HepG2 (cell line): ENCODE measurements around the gene ACOT8. TPM values are rescaled to one million over a fixed set of nuclear protein-coding genes. Genes with fewer than 3 reads are reported as not detected.

Source experiments
- CENPT ChIP-seq: sonication (generic); formaldehyde crosslinking; IDR thresholded peaks from 2 replicates; pipeline ENCODE4 v1.8.0; 2022; ENCODE audit warnings: low read depth, mild to moderate bottlenecking, moderate library complexity, missing genetic modification reagents
- DPF2 ChIP-seq: sonication (generic); formaldehyde crosslinking; IDR thresholded peaks from 2 replicates; pipeline ENCODE4 v1.4.0; 2020; ENCODE audit warnings: mild to moderate bottlenecking, low read depth, missing genetic modification reagents, borderline replicate concordance
- GABPB1 ChIP-seq: IDR thresholded peaks from 2 replicates; pipeline ENCODE4 v1.6.1; 2016; ENCODE audit warnings: mild to moderate bottlenecking, missing genetic modification reagents, moderate library complexity, missing compliant biosample characterization
- MED1 ChIP-seq: sonication (generic); formaldehyde crosslinking; IDR thresholded peaks from 2 replicates; pipeline ENCODE4 v1.4.0; 2020; ENCODE audit warnings: missing genetic modification reagents
- PCBP1 ChIP-seq: fragments of 200-400 bp; formaldehyde crosslinking; IDR thresholded peaks from 2 replicates; pipeline ENCODE4 v1.6.1; 2017; ENCODE audit warnings: mild to moderate bottlenecking, low read depth, low read length, borderline replicate concordance
- PTBP1 ChIP-seq: fragments of 200-400 bp; formaldehyde crosslinking; IDR thresholded peaks from 2 replicates; pipeline ENCODE4 v1.6.1; 2018; ENCODE audit warnings: low read length, low read depth; ENCODE audit not compliant: poor library complexity, severe bottlenecking
- SKI ChIP-seq: fragments of 450-650 bp; IDR thresholded peaks from one replicate; pipeline ENCODE4 v1.6.1; 2018; ENCODE audit warnings: mild to moderate bottlenecking; ENCODE audit not compliant: partially characterized antibody
- SPEN ChIP-seq: sonication (generic); formaldehyde crosslinking; IDR thresholded peaks from 2 replicates; pipeline ENCODE4 v1.5.1; 2020; ENCODE audit warnings: low read depth, mild to moderate bottlenecking, missing genetic modification reagents
- ZBTB20 ChIP-seq: sonication (generic); formaldehyde crosslinking; IDR thresholded peaks from 2 replicates; pipeline ENCODE4 v1.8.1; 2023; ENCODE audit warnings: missing genetic modification reagents, low read depth, mild to moderate bottlenecking, borderline replicate concordance
- ZFP90 ChIP-seq: sonication (generic); formaldehyde crosslinking; IDR thresholded peaks from 2 replicates; pipeline ENCODE4 v1.8.0; 2022; ENCODE audit warnings: missing genetic modification reagents, mild to moderate bottlenecking, inconsistent platforms, borderline replicate concordance
- ZNF234 ChIP-seq: sonication (generic); formaldehyde crosslinking; conservative IDR thresholded peaks from 2 replicates; pipeline ENCODE4 v1.5.1; 2020; ENCODE audit warnings: mild to moderate bottlenecking, missing genetic modification reagents
- ZNF382 ChIP-seq: sonication (generic); formaldehyde crosslinking; IDR thresholded peaks from 2 replicates; pipeline ENCODE4 v1.5.0; 2020; ENCODE audit warnings: missing genetic modification reagents, mild to moderate bottlenecking, borderline replicate concordance
- ZNF577 ChIP-seq: sonication (generic); formaldehyde crosslinking; IDR thresholded peaks from 2 replicates; pipeline ENCODE4 v1.4.0; 2020; ENCODE audit warnings: mild to moderate bottlenecking, low read depth, missing genetic modification reagents, borderline replicate concordance
- polyA plus RNA-seq, 8 experiments: library from polyadenylated mRNA; depleted of rRNA in 3 of 8; stranded (reverse) in 7 of 8; unstranded in 1 of 8; fragments of >200 nt; fragmentation: Illumina TruSeq in 4 of 8; extraction: Trizol in 4 of 8; gene quantifications; 2 replicates each; pipeline versions ENCODE4 v1.2.1 to v1.2.3, GENCODE V29; 2011 to 2016; ENCODE audit warnings: low read depth in 4 of 8, missing spikeins in 1 of 8, mixed read lengths in 1 of 8; ENCODE audit not compliant: insufficient read depth in 1 of 8
- total RNA-seq, 5 experiments: library from RNA; depleted of rRNA; stranded (reverse); fragments of >200 nt; fragmentation: Illumina TruSeq; extraction: Trizol; gene quantifications; 2 replicates each; pipeline ENCODE4 v1.2.3, GENCODE V29; 2016; ENCODE audit warnings: low read depth in 1 of 5
- TF ChIP-seq, protein P1 (sequence below): sonication (generic); formaldehyde crosslinking; IDR thresholded peaks from 2 replicates; pipeline ENCODE4 v1.4.0; 2020; ENCODE audit warnings: low read depth, missing genetic modification reagents
- TF ChIP-seq, protein P2 (sequence below): sonication (generic); formaldehyde crosslinking; IDR thresholded peaks from 2 replicates; pipeline ENCODE4 v1.8.1; 2022; ENCODE audit warnings: mild to moderate bottlenecking, missing genetic modification reagents
- TF ChIP-seq, protein P3 (sequence below): sonication (generic); formaldehyde crosslinking; IDR thresholded peaks from 2 replicates; pipeline ENCODE4 v1.8.0; 2022; ENCODE audit warnings: mild to moderate bottlenecking, missing genetic modification reagents, moderate library complexity
- TF ChIP-seq, protein P4 (sequence below): fragments of 450-650 bp; IDR thresholded peaks from 2 replicates; pipeline ENCODE4 v1.6.1; 2017; ENCODE audit warnings: mild to moderate bottlenecking
- TF ChIP-seq, protein P5 (sequence below): sonication (generic); formaldehyde crosslinking; IDR thresholded peaks from 2 replicates; pipeline ENCODE4 v1.8.0; 2022; ENCODE audit warnings: mild to moderate bottlenecking, missing genetic modification reagents, borderline replicate concordance

The ACOT8 gene
- total and polyA plus RNA-seq, 2 of the 13 experiments (the other 11 are each of a cell fraction or from before 2014, with no cell fraction given): 31.4 to 45.5 TPM

DNA sequence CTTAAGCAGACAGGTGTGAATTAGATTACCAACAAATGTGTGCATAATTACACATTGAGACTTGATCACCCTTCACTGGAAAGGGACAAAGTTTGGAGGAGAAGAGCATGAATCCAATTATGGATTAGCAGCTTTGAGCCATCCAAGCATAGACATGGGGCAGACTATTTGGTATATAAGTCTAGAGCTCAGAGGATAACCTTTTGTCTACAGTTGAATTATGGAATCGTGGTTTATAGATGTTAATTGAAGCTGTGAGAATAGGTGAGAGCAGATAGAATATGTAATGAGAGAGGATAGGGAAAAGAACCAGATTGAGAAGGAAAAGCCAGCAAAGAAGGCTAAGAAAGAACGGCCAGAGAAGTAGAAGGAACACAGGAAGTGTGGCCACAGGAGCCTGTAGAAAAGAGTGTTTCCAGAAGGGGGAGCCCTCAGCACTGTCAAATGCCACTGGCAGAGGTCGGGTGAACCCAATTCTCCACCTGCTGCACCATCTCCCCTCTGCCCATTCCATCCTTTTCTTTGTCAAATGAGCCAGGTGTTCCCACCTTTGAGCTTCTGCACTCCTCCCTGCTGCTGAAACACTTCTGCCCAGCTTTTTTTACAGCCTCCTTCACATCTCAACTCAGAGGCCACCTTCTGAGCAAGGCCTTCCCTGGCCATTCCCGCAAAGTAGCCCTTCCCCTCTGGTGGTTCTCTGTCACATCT is 58.1 kb downstream of the ACOT8 start (continued):
- TF ChIP-seq, protein P1, sequence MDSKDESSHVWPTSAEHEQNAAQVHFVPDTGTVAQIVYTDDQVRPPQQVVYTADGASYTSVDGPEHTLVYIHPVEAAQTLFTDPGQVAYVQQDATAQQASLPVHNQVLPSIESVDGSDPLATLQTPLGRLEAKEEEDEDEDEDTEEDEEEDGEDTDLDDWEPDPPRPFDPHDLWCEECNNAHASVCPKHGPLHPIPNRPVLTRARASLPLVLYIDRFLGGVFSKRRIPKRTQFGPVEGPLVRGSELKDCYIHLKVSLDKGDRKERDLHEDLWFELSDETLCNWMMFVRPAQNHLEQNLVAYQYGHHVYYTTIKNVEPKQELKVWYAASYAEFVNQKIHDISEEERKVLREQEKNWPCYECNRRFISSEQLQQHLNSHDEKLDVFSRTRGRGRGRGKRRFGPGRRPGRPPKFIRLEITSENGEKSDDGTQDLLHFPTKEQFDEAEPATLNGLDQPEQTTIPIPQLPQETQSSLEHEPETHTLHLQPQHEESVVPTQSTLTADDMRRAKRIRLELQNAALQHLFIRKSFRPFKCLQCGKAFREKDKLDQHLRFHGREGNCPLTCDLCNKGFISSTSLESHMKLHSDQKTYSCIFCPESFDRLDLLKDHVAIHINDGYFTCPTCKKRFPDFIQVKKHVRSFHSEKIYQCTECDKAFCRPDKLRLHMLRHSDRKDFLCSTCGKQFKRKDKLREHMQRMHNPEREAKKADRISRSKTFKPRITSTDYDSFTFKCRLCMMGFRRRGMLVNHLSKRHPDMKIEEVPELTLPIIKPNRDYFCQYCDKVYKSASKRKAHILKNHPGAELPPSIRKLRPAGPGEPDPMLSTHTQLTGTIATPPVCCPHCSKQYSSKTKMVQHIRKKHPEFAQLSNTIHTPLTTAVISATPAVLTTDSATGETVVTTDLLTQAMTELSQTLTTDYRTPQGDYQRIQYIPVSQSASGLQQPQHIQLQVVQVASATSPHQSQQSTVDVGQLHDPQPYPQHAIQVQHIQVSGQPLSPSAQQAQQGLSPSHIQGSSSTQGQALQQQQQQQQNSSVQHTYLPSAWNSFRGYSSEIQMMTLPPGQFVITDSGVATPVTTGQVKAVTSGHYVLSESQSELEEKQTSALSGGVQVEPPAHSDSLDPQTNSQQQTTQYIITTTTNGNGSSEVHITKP: no peak
- TF ChIP-seq ZNF577 (CRISPR knock-in tag): 0 out of 2 replicates have a peak, but pooled peaks have one; percentile 59
- peak; percentile 54 for TF ChIP-seq MED1 (CRISPR knock-in tag)
- TF ChIP-seq PTBP1: no peak
- no peak for TF ChIP-seq ZNF234
- TF ChIP-seq, protein P2, sequence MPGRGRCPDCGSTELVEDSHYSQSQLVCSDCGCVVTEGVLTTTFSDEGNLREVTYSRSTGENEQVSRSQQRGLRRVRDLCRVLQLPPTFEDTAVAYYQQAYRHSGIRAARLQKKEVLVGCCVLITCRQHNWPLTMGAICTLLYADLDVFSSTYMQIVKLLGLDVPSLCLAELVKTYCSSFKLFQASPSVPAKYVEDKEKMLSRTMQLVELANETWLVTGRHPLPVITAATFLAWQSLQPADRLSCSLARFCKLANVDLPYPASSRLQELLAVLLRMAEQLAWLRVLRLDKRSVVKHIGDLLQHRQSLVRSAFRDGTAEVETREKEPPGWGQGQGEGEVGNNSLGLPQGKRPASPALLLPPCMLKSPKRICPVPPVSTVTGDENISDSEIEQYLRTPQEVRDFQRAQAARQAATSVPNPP (CRISPR knock-in tag): no peak
- no peak for TF ChIP-seq ZBTB20 (CRISPR knock-in tag)
- TF ChIP-seq ZFP90 (CRISPR knock-in tag): no peak
- TF ChIP-seq, protein P3, sequence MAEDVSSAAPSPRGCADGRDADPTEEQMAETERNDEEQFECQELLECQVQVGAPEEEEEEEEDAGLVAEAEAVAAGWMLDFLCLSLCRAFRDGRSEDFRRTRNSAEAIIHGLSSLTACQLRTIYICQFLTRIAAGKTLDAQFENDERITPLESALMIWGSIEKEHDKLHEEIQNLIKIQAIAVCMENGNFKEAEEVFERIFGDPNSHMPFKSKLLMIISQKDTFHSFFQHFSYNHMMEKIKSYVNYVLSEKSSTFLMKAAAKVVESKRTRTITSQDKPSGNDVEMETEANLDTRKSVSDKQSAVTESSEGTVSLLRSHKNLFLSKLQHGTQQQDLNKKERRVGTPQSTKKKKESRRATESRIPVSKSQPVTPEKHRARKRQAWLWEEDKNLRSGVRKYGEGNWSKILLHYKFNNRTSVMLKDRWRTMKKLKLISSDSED: no peak
- TF ChIP-seq CENPT (CRISPR knock-in tag): no peak
- TF ChIP-seq GABPB1 (CRISPR knock-in tag): no peak; the same call in 1 of the 2 replicates
- TF ChIP-seq DPF2 (CRISPR knock-in tag): no peak
- TF ChIP-seq, protein P4, sequence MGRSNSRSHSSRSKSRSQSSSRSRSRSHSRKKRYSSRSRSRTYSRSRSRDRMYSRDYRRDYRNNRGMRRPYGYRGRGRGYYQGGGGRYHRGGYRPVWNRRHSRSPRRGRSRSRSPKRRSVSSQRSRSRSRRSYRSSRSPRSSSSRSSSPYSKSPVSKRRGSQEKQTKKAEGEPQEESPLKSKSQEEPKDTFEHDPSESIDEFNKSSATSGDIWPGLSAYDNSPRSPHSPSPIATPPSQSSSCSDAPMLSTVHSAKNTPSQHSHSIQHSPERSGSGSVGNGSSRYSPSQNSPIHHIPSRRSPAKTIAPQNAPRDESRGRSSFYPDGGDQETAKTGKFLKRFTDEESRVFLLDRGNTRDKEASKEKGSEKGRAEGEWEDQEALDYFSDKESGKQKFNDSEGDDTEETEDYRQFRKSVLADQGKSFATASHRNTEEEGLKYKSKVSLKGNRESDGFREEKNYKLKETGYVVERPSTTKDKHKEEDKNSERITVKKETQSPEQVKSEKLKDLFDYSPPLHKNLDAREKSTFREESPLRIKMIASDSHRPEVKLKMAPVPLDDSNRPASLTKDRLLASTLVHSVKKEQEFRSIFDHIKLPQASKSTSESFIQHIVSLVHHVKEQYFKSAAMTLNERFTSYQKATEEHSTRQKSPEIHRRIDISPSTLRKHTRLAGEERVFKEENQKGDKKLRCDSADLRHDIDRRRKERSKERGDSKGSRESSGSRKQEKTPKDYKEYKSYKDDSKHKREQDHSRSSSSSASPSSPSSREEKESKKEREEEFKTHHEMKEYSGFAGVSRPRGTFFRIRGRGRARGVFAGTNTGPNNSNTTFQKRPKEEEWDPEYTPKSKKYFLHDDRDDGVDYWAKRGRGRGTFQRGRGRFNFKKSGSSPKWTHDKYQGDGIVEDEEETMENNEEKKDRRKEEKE: no peak
- no peak for TF ChIP-seq SPEN (CRISPR knock-in tag)
- TF ChIP-seq PCBP1: no peak
- TF ChIP-seq, protein P5, sequence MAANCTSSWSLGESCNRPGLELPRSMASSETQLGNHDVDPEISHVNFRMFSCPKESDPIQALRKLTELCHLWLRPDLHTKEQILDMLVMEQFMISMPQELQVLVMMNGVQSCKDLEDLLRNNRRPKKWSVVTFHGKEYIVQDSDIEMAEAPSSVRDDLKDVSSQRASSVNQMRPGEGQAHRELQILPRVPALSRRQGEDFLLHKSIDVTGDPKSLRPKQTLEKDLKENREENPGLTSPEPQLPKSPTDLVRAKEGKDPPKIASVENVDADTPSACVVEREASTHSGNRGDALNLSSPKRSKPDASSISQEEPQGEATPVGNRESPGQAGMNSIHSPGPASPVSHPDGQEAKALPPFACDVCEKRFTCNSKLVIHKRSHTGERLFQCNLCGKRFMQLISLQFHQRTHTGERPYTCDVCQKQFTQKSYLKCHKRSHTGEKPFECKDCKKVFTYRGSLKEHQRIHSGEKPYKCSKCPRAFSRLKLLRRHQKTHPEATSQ (CRISPR knock-in tag): 0 out of 2 replicates have a peak, but pooled peaks have one; percentile 27
- TF ChIP-seq SKI: no peak
- TF ChIP-seq ZNF382: no peak
